Stimulated activated CD8-positive, alpha-beta memory T cell treated with anti-CD3 and anti-CD28 coated beads, Interleukin-7, amount 100 ng/mL, for 24 hours (primary cell): ENCODE results near the gene IQSEC1.

ENCODE experiments used
- DNase-seq: peaks from one replicate; pipeline ENCODE4 v3.0.0-alpha.2; 2020; ENCODE audit warnings: low read depth

The IQSEC1 gene

GRCh38 chr3:13047296-13048165, 25.7 kb downstream of the IQSEC1 start:
- DNase-seq, result no peak

GRCh38 chr3:13046569-13047274, 26.5 kb downstream of the IQSEC1 start:
- DNase-seq, result no peak

- no peak for DNase-seq
Observed at GRCh38 chr3:13045904-13046568, 27.2 kb downstream of the IQSEC1 start.

GRCh38 chr3:13045241-13045903, 27.9 kb downstream of the IQSEC1 start:
- no peak for DNase-seq

- DNase-seq, result no peak
Observed at GRCh38 chr3:13044496-13045240, 28.6 kb downstream of the IQSEC1 start.

- no peak for DNase-seq
Observed at GRCh38 chr3:13043656-13044055, 29.6 kb downstream of the IQSEC1 start.

- no peak for DNase-seq
Observed at GRCh38 chr3:13042715-13043271, 30.4 kb downstream of the IQSEC1 start.

- no peak for DNase-seq
Observed at GRCh38 chr3:13042127-13042701, 31.0 kb downstream of the IQSEC1 start.

GRCh38 chr3:13041113-13041776, 32.0 kb downstream of the IQSEC1 start:
- DNase-seq, result no peak

GRCh38 chr3:13040361-13041074, 32.7 kb downstream of the IQSEC1 start:
- DNase-seq, result peak; percentile 18

GRCh38 chr3:13039213-13039896, 33.9 kb downstream of the IQSEC1 start:
- no peak for DNase-seq

GRCh38 chr3:13037458-13038117, 35.6 kb downstream of the IQSEC1 start:
- no peak for DNase-seq

GRCh38 chr3:13034861-13035260, 38.4 kb downstream of the IQSEC1 start:
- no peak for DNase-seq

- DNase-seq, result no peak
Observed at GRCh38 chr3:13034109-13034800, 39.0 kb downstream of the IQSEC1 start.

GRCh38 chr3:13032206-13032605, 41.0 kb downstream of the IQSEC1 start:
- no peak for DNase-seq

GRCh38 chr3:13031621-13032020, 41.6 kb downstream of the IQSEC1 start:
- no peak for DNase-seq

GRCh38 chr3:13030684-13031083, 42.5 kb downstream of the IQSEC1 start:
- no peak for DNase-seq
